ENCODE measurements around the gene CTBP2. TPM values are rescaled to one million over a fixed set of nuclear protein-coding genes. Genes with fewer than 3 reads are reported as not detected.

The CTBP2 gene
- total RNA-seq, 1 experiment from 2014 or later, result 97.2 TPM

DNA sequence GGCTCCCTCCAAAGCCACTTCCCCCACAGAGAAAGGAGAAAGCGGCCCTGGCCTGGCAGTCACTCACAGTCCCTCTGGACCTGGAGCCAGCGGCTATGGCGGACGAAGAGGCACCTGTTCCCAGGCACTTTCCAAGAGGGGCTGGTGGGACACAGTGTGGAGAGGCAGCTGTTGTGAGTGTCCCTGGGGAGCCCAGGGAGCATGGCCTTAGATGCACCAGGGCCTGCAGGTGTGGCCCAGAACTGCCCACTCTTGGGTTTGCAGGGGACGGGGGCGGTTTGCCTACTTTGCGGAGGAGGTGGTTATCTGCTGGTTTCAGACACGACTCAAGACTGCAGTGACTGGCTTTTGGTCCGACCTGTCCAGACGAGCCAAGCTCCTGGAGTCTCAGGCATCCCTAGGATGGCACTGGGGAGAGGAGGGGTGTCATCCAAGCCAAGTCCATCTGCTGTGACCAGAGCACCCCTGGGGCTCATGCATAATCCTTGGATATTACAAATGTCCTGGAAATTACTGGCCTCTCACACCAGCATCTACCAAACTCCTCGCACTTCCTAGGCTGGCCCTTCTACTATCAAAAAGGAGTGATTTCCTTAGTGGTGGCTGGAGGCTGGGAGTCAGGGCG, 18.4 kb downstream of the CTBP2 start:
- H3K36me3 ChIP-seq (ENCODE audit: control insufficient read depth, insufficient read depth, low read length), result peaks cover 1% of the 10 kb centered on the region; the same call in 1 of the 2 replicates
- no peaks in the 10 kb centered on the region; the same call in 1 of the 2 replicates for H3K4me1 ChIP-seq
- no peak overlapping the region for H3K4me3 Mint-ChIP-seq (ENCODE audit: unreplicated experiment)
- intact Hi-C loops (cut with micrococcal nuclease; ENCODE audit: unreplicated experiment), result no loop called here
- no TSS peak for BruUV-seq (replicated peaks)
- no peak overlapping the region for H3K27ac Mint-ChIP-seq (ENCODE audit: unreplicated experiment)
- TF ChIP-seq, protein P1, sequence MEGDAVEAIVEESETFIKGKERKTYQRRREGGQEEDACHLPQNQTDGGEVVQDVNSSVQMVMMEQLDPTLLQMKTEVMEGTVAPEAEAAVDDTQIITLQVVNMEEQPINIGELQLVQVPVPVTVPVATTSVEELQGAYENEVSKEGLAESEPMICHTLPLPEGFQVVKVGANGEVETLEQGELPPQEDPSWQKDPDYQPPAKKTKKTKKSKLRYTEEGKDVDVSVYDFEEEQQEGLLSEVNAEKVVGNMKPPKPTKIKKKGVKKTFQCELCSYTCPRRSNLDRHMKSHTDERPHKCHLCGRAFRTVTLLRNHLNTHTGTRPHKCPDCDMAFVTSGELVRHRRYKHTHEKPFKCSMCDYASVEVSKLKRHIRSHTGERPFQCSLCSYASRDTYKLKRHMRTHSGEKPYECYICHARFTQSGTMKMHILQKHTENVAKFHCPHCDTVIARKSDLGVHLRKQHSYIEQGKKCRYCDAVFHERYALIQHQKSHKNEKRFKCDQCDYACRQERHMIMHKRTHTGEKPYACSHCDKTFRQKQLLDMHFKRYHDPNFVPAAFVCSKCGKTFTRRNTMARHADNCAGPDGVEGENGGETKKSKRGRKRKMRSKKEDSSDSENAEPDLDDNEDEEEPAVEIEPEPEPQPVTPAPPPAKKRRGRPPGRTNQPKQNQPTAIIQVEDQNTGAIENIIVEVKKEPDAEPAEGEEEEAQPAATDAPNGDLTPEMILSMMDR (IDR thresholded peaks at IDR 0.05; ENCODE audit: insufficient read depth in 1 of 2, low read depth in 1 of 2, low read length in 1 of 2, severe bottlenecking in 1 of 2, unreplicated experiment in 1 of 2), result no peak
- no peak for DNase-seq
- H3K9me3 Mint-ChIP-seq (ENCODE audit: unreplicated experiment), result no peaks in the 10 kb centered on the region
- ChIA-PET CTCF (no interaction called here), POLR2A (no interaction called here)
- peaks cover 15% of the 10 kb centered on the region for H3K4me1 Mint-ChIP-seq (ENCODE audit: low read depth, unreplicated experiment)
- no peak overlapping the region for H3K4me3 ChIP-seq (ENCODE audit: low read depth, low read length)
- H3K36me3 Mint-ChIP-seq (ENCODE audit: insufficient read depth, unreplicated experiment), result peaks cover 51% of the 10 kb centered on the region
- no peaks in the 10 kb centered on the region for H3K27me3 ChIP-seq (replicated peaks; ENCODE audit: control insufficient read depth, insufficient read depth, low read length)
- H3K27me3 Mint-ChIP-seq (ENCODE audit: insufficient read depth, unreplicated experiment), result no peaks in the 10 kb centered on the region
- no peaks in the 10 kb centered on the region for H3K9me3 ChIP-seq

- no peaks in the 10 kb centered on the region for H3K27me3 ChIP-seq (replicated peaks; ENCODE audit: control insufficient read depth, insufficient read depth, low read length)
- ChIA-PET POLR2A (no interaction called here), CTCF (no interaction called here)
- Mint-ChIP-seq H3K4me1 (ENCODE audit: low read depth, unreplicated experiment) (peaks cover 15% of the 10 kb centered on the region), H3K27me3 (ENCODE audit: insufficient read depth, unreplicated experiment) (no peaks in the 10 kb centered on the region), H3K36me3 (ENCODE audit: insufficient read depth, unreplicated experiment) (peaks cover 51% of the 10 kb centered on the region), H3K4me3 (ENCODE audit: unreplicated experiment) (no peak overlapping the region), H3K27ac (ENCODE audit: unreplicated experiment) (no peak overlapping the region), H3K9me3 (ENCODE audit: unreplicated experiment) (no peaks in the 10 kb centered on the region)
- no TSS peak for BruUV-seq (replicated peaks)
- no peaks in the 10 kb centered on the region; the same call in 1 of the 2 replicates for H3K36me3 ChIP-seq (ENCODE audit: control insufficient read depth, insufficient read depth, low read length)
- no peak overlapping the region for H3K4me3 ChIP-seq (ENCODE audit: low read depth, low read length)
- H3K9me3 ChIP-seq, result no peaks in the 10 kb centered on the region
- intact Hi-C loops (cut with micrococcal nuclease; ENCODE audit: unreplicated experiment), result no loop called here
- H3K4me1 ChIP-seq, result no peaks in the 10 kb centered on the region
- no peak for DNase-seq
- TF ChIP-seq, protein P1 (IDR thresholded peaks at IDR 0.05; ENCODE audit: insufficient read depth in 1 of 2, low read depth in 1 of 2, low read length in 1 of 2, severe bottlenecking in 1 of 2, unreplicated experiment in 1 of 2), result no peak
Measured at GRCh38 chr10:125141150-125141859, 19.1 kb downstream of the CTBP2 start.

DNA sequence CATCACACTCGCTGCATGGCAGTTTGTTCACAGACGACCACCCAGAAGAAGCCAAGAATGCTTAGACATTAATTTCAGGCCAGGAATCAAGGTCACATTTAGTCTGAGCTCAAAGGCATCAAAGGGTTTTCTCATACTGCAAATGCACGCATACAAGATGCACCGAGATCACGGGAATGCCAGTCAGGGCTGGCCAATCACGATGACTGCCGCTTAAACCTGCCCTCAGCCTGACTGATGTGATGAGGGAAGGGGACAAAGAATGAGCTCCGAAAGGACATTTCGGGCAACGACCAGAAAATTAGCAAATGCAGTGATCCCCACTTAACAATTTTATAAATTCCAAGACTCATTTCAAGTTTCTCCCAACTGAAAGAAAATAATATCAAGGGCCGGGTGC, 20.2 kb downstream of the CTBP2 start:
- Histone ChIP-seq H3K4me1 (no peaks in the 10 kb centered on the region), H3K27me3 (replicated peaks; ENCODE audit: control insufficient read depth, insufficient read depth, low read length) (no peaks in the 10 kb centered on the region), H3K9me3 (no peaks in the 10 kb centered on the region), H3K36me3 (ENCODE audit: control insufficient read depth, insufficient read depth, low read length) (no peaks in the 10 kb centered on the region; the same call in 1 of the 2 replicates), H3K4me3 (ENCODE audit: low read depth, low read length) (no peak overlapping the region)
- ChIA-PET CTCF (no interaction called here), POLR2A (interaction anchor here (0.5 kb wide), 1 partner anchor 122 kb away, joined by 3 read pairs; no protein-coding TSS in a partner anchor)
- no peak overlapping the region for H3K4me3 Mint-ChIP-seq (ENCODE audit: unreplicated experiment)
- no TSS peak for BruUV-seq (replicated peaks)
- no peaks in the 10 kb centered on the region for H3K9me3 Mint-ChIP-seq (ENCODE audit: unreplicated experiment)
- intact Hi-C loops (cut with micrococcal nuclease; ENCODE audit: unreplicated experiment), result no loop called here
- H3K27me3 Mint-ChIP-seq (ENCODE audit: insufficient read depth, unreplicated experiment), result no peaks in the 10 kb centered on the region
- TF ChIP-seq, protein P1 (IDR thresholded peaks at IDR 0.05; ENCODE audit: insufficient read depth in 1 of 2, low read depth in 1 of 2, low read length in 1 of 2, severe bottlenecking in 1 of 2, unreplicated experiment in 1 of 2), result no peak
- no peak overlapping the region for H3K27ac Mint-ChIP-seq (ENCODE audit: unreplicated experiment)
- DNase-seq, result no peak
- peaks cover 54% of the 10 kb centered on the region for H3K36me3 Mint-ChIP-seq (ENCODE audit: insufficient read depth, unreplicated experiment)
- peaks cover 15% of the 10 kb centered on the region for H3K4me1 Mint-ChIP-seq (ENCODE audit: low read depth, unreplicated experiment)
